Karpas-422 (cell line): ENCODE data around the gene TSPAN9. TPM values are rescaled to one million over a fixed set of nuclear protein-coding genes. Genes with fewer than 3 reads are reported as not detected.
A peak's percentile ranks its signal among the peaks of the same experiment; 100 is the strongest.
"Not testable (repeated sequence)": the region's sequence is repeated elsewhere in the genome, so short reads cannot be mapped to it uniquely, and the experiment has no call there.

ENCODE experiments used
- DNase-seq: peaks from one replicate; pipeline ENCODE4 v3.0.0-alpha.2; 2015
- H2AFZ ChIP-seq: fragments of 200-600 bp; sonication (generic); 2 replicates; pipeline ENCODE4 v1.6.1; 2014; ENCODE audit warnings: antibody characterized with exemption, low read length, mixed read lengths
- H3K27ac ChIP-seq: fragments of 200-600 bp; sonication (generic); 2 replicates; pipeline ENCODE4 v1.5.1; 2014; ENCODE audit warnings: mild to moderate bottlenecking, low read length, moderate library complexity
- H3K27me3 ChIP-seq: fragments of 200-600 bp; sonication (generic); 2 replicates; pipeline ENCODE4 v1.6.1; 2014; ENCODE audit warnings: low read length, mixed read lengths
- H3K36me3 ChIP-seq: fragments of 200-600 bp; sonication (generic); 2 replicates; pipeline ENCODE4 v1.6.1; 2014; ENCODE audit warnings: low read length, mixed read lengths; ENCODE audit not compliant: insufficient read depth
- H3K4me1 ChIP-seq: fragments of 200-600 bp; sonication (generic); 2 replicates; pipeline ENCODE4 v1.6.1; 2014; ENCODE audit warnings: mild to moderate bottlenecking, low read length, mixed read lengths
- H3K4me2 ChIP-seq: fragments of 200-600 bp; sonication (generic); 2 replicates; pipeline ENCODE4 v1.6.1; 2014; ENCODE audit warnings: low read length, low read depth, mild to moderate bottlenecking; ENCODE audit not compliant: poor library complexity, severe bottlenecking
- H3K4me3 ChIP-seq: fragments of 200-600 bp; sonication (generic); 2 replicates; pipeline ENCODE4 v1.5.1; 2014; ENCODE audit warnings: mild to moderate bottlenecking, antibody characterized with exemption, low read length, mixed read lengths
- H3K79me2 ChIP-seq: fragments of 200-600 bp; sonication (generic); 2 replicates; pipeline ENCODE4 v1.6.1; 2014; ENCODE audit warnings: mild to moderate bottlenecking, low read length, mixed read lengths
- H3K9ac ChIP-seq: fragments of 200-600 bp; sonication (generic); 2 replicates; pipeline ENCODE4 v1.6.0; 2014; ENCODE audit warnings: low read length
- H3K9me2 ChIP-seq: fragments of 200-600 bp; sonication (generic), shearing (Covaris generic); replicated peaks from 2 replicates; pipeline ENCODE4 v1.6.0; 2014; ENCODE audit warnings: mild to moderate bottlenecking, low read length, moderate library complexity; ENCODE audit not compliant: insufficient read depth
- H3K9me3 ChIP-seq: fragments of 300-700, 200-600 bp; sonication (generic); 2 replicates; pipeline ENCODE4 v1.6.1; 2014; ENCODE audit warnings: low read length, mixed read lengths
- H4K20me1 ChIP-seq: fragments of 200-600 bp; sonication (generic); 2 replicates; pipeline ENCODE4 v1.6.1; 2014; ENCODE audit warnings: mild to moderate bottlenecking, antibody characterized with exemption, low read length, low read depth; ENCODE audit not compliant: insufficient read depth
- total RNA-seq: library from RNA; depleted of rRNA; stranded (reverse); fragments of >200 nt; shearing (Covaris generic); gene quantifications from 2 replicates; pipeline ENCODE4 v1.2.3, GENCODE V29; 2014; ENCODE audit warnings: low replicate concordance

TSPAN9 gene
- total RNA-seq, 1 experiment from 2014 or later: 2.0 TPM

DNA sequence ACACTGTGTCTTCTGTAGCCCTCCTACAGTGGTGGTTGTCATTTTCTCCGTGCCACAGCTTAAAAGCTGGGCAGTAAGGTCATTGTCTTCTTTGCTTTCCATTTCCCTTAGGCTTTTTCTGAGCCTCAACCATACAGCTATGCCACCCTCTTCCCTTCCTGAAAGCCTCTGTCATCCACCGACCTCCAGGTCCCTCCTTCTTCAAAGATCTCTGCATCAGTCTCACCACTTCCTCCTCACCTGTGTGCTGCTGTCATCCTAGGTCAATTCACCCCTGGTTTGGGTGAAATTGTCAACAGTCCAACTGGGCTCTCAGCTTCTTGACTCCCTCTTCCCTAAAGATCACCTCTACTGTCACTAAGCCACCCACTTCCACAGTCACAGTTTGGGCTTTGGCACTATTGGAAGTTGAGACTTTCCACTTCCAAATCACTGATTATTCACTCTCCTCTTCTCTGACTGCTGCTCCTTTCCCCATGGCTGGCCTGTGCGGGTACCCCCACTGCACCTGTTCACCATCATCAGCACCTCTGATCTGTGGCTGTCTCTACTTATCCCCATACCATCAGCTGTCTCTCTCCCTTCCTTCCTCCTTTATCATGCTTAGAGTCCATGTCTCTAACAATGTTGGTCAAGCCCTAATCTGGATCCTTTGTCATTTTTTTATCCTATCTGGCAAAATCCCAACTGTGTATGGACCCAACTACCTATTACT lies 15.5 kb upstream of the TSPAN9 start:
- no peaks in the 10 kb centered on the region for H3K36me3 ChIP-seq
- H2AFZ ChIP-seq: no peak overlapping the region
- no peak overlapping the region for H3K4me2 ChIP-seq

DNA sequence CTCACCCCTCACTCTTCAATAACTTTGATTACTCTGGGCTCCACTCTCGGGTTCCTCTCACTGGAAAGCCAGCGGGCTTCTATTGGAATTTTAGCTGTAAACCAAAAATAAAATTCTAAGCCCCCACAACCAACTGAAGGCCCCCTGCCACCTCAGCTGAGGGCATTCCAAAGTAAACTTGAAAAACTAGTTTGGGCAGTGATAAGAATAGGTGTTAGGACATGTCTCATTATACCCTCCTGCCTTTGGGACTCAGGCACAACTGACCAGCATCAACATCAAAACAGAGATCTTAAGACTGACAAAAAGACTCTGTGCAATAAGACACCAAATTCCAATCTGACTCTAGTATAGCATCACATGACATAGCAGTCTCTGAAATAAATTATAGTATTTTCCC lies 11.9 kb upstream of the TSPAN9 start:
- Histone ChIP-seq H3K4me3 (no peak overlapping the region), H3K4me2 (no peak overlapping the region), H3K27ac (no peak overlapping the region), H3K27me3 (no peaks in the 10 kb centered on the region), H3K9ac (no peak overlapping the region), H3K4me1 (no peaks in the 10 kb centered on the region), H3K79me2 (no peaks in the 10 kb centered on the region), H2AFZ (no peak overlapping the region), H3K9me3 (peaks cover 3% of the 10 kb centered on the region; the same call in 1 of the 2 replicates), H3K9me2 (no peaks in the 10 kb centered on the region), H3K36me3 (no peaks in the 10 kb centered on the region), H4K20me1 (no peaks in the 10 kb centered on the region)
- no peak for DNase-seq

More for the DNA sequence above, 15.5 kb upstream of the TSPAN9 start:
- no peaks in the 10 kb centered on the region for H3K9me2 ChIP-seq
- no peak overlapping the region for H3K27ac ChIP-seq
- no peak for DNase-seq
- H3K79me2 ChIP-seq: no peaks in the 10 kb centered on the region
- H3K4me1 ChIP-seq: no peaks in the 10 kb centered on the region
- H4K20me1 ChIP-seq: no peaks in the 10 kb centered on the region
- no peak overlapping the region for H3K4me3 ChIP-seq
- H3K9me3 ChIP-seq: peaks cover 3% of the 10 kb centered on the region; the same call in 1 of the 2 replicates
- no peaks in the 10 kb centered on the region; the same call in 1 of the 2 replicates for H3K27me3 ChIP-seq
- H3K9ac ChIP-seq: no peak overlapping the region

DNA sequence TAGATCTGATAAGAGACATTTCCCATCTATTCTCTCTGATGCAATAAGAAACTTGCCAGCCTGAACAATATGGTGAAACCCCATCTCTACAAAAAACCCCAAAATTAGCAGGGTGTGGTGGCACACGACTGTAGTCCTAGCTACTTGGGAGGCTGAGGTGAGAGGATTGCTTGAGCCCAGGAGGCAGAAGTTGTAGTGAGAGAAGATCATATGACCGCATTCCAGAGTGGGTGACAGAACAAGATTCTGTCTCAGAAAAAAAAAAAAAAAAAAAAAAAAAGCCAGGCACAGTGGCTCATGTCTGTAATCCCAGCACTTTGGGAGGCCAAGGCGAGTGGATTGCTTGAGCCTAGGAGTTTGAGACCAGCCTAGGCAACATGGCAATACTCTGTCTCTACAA lies 11.3 kb upstream of the TSPAN9 start:
- H3K4me1 ChIP-seq, H3K4me2 ChIP-seq, H3K27ac ChIP-seq, H2AFZ ChIP-seq, H3K9me2 ChIP-seq, H3K9ac ChIP-seq, H3K27me3 ChIP-seq, DNase-seq, H3K9me3 ChIP-seq, H3K79me2 ChIP-seq, H3K36me3 ChIP-seq, H4K20me1 ChIP-seq, H3K4me3 ChIP-seq: not testable (repeated sequence)

DNA sequence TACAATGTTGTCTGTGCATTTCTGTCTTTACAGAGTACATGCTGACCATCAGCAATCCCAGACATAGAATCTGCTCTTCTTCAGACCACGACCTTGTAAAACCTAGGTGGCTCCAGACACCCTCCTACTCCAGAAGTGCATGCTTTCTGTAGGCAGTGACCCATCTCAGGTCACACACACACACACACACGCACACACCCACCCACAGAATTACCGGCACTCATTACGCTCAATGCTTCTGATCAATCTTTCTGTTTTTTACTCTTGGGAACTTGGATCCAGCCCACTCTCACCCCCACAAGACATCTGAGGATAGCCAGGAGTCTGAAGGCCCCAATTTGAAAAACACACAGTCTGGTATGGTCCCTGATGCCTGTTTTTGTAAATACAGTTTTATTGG lies 7.5 kb upstream of the TSPAN9 start:
- H3K27ac ChIP-seq: no peak overlapping the region
- no peaks in the 10 kb centered on the region for H3K27me3 ChIP-seq
- no peaks in the 10 kb centered on the region for H4K20me1 ChIP-seq
- no peaks in the 10 kb centered on the region for H3K36me3 ChIP-seq
- H3K9me3 ChIP-seq: no peaks in the 10 kb centered on the region
- no peaks in the 10 kb centered on the region for H3K79me2 ChIP-seq
- H3K4me1 ChIP-seq: peaks cover 7% of the 10 kb centered on the region; the same call in 1 of the 2 replicates
- H3K9me2 ChIP-seq: no peaks in the 10 kb centered on the region
- no peak overlapping the region for H3K9ac ChIP-seq
- no peak for DNase-seq
- H3K4me2 ChIP-seq: no peak overlapping the region
- H2AFZ ChIP-seq: no peak overlapping the region
- no peak overlapping the region for H3K4me3 ChIP-seq

DNA sequence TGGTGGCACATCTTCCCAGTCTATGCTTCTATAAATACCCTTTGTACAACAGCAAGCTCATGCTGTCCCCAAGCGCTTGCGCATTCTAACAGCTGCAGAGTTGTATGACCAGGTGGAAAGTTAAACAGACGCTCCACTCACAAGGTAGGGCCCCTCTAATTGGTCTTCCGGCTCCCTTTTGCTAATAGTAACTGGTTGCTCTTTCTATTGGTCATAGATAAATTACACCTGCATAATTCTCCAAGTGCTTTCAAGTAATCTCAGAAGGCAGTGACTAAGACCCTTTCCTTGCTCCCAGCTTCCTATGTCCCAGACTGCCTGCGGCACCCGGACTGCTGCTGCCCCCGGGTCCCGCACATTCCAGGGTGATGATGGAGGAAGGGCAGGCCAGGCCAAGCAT lies 6.1 kb upstream of the TSPAN9 start:
- H3K4me2 ChIP-seq: no peak overlapping the region
- H3K4me3 ChIP-seq: no peak overlapping the region
- peaks cover 7% of the 10 kb centered on the region; the same call in 1 of the 2 replicates for H3K4me1 ChIP-seq
- H3K27ac ChIP-seq: no peak overlapping the region
- H3K79me2 ChIP-seq: no peaks in the 10 kb centered on the region
- H3K9me2 ChIP-seq: no peaks in the 10 kb centered on the region
- no peak overlapping the region for H2AFZ ChIP-seq
- H3K9ac ChIP-seq: no peak overlapping the region
- no peaks in the 10 kb centered on the region for H3K9me3 ChIP-seq
- DNase-seq: no peak
- no peaks in the 10 kb centered on the region for H3K27me3 ChIP-seq
- no peaks in the 10 kb centered on the region for H3K36me3 ChIP-seq
- H4K20me1 ChIP-seq: no peaks in the 10 kb centered on the region

DNA sequence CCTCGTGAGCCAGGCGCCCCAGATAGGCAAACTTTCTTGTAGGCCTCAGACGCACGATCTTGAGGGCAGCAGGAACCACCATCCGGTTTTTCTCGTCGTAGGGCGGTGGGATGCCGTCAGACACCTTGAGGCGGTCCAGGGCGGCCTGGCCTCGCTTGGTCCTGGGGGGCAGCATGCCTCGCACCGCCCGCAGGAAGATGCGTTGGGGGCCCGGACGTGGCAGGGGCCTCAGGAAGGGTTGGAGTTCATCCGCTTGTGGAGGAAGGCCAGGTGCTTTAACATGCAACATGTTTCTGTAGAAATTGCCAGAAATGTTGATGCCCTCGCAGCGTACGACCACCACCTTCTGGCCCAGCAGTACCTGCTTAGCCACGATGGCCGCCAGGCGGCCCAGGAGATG lies 5.5 kb upstream of the TSPAN9 start:
- H3K79me2 ChIP-seq: no peaks in the 10 kb centered on the region
- no peak overlapping the region for H3K4me2 ChIP-seq
- H3K27ac ChIP-seq: no peak overlapping the region
- H3K9ac ChIP-seq: no peak overlapping the region
- H3K9me3 ChIP-seq: no peaks in the 10 kb centered on the region
- H3K36me3 ChIP-seq: no peaks in the 10 kb centered on the region
- H3K9me2 ChIP-seq: no peaks in the 10 kb centered on the region
- no peaks in the 10 kb centered on the region for H3K27me3 ChIP-seq
- H4K20me1 ChIP-seq: no peaks in the 10 kb centered on the region
- DNase-seq: no peak
- H3K4me3 ChIP-seq: no peak overlapping the region
- H3K4me1 ChIP-seq: peaks cover 7% of the 10 kb centered on the region; the same call in 1 of the 2 replicates
- H2AFZ ChIP-seq: no peak overlapping the region

DNA sequence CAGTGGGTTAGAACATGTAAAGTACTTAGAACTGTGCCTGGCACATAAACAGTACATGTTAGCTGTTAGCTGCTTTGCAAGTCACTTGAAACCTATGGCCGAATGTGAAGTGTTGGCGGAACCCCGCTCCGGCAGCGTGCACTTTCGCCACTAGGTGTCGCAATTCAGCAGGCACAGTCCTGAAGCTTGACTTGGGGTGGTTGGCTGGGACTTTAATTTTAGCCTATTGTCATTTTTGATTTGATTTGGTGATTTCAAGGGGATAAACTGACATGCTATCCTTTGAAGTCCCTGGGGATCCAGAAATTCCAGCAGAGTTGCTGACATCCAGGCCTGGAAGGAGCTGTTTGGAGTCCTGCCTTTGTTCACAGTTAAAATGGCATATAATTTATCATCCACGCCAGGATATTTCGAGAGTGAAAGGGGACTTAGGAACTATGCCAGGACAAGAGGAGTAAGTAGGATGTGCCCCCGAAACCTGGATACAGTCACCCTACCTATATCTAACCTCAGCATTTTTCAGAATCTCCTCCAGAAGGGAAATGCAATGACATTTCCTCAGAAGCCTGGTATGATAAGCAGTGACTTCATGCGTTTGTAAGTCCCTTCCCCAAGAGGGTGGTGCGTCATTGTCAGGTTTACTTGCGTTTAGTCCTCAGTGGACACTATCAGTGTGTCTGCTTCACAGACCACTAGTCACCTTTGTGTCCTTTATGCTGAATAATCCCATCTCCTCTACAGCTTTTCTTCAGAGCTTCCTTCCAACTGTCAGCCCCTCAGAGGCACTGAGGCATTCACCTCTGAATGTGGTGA lies 3.5 kb upstream of the TSPAN9 start:
- peaks cover 7% of the 10 kb centered on the region; the same call in 1 of the 2 replicates for H3K4me1 ChIP-seq
- H3K27ac ChIP-seq: no peak overlapping the region
- no peaks in the 10 kb centered on the region for H3K36me3 ChIP-seq
- H3K27me3 ChIP-seq: no peaks in the 10 kb centered on the region
- no peaks in the 10 kb centered on the region for H3K9me3 ChIP-seq
- no peak overlapping the region for H3K9ac ChIP-seq
- no peak overlapping the region for H2AFZ ChIP-seq
- DNase-seq: peak; percentile 92
- no peak overlapping the region for H3K4me2 ChIP-seq
- H4K20me1 ChIP-seq: no peaks in the 10 kb centered on the region
- H3K4me3 ChIP-seq: no peak overlapping the region
- no peaks in the 10 kb centered on the region for H3K9me2 ChIP-seq
- H3K79me2 ChIP-seq: no peaks in the 10 kb centered on the region

DNA sequence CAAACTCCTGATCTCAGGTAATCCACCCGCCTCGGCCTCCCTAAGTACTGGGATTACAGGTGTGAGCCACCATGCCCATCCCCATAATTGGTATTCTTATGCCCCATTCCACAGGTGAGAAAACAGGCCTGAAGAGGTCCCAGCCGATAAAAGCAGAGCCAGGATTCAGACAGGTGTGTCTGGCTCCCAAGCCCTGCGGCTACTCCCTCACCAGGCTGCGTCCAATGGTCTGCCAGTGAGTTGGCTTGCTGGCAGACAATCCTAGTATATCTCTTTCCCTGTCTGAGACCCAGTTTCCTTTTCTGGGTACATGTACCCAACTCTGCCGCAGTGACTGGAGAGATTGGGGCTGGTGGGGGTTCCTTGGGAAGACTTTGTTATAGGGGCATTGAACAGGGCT lies 1.9 kb upstream of the TSPAN9 start:
- H3K9me2 ChIP-seq: no peaks in the 10 kb centered on the region
- H3K4me2 ChIP-seq: no peak overlapping the region
- H3K4me3 ChIP-seq: no peak overlapping the region
- no peaks in the 10 kb centered on the region for H3K79me2 ChIP-seq
- no peaks in the 10 kb centered on the region for H3K36me3 ChIP-seq
- no peak overlapping the region for H2AFZ ChIP-seq
- no peak for DNase-seq
- no peak overlapping the region for H3K9ac ChIP-seq
- peaks cover 7% of the 10 kb centered on the region; the same call in 1 of the 2 replicates for H3K4me1 ChIP-seq
- no peaks in the 10 kb centered on the region for H3K9me3 ChIP-seq
- H4K20me1 ChIP-seq: no peaks in the 10 kb centered on the region
- H3K27ac ChIP-seq: no peak overlapping the region
- H3K27me3 ChIP-seq: no peaks in the 10 kb centered on the region
